Esophagus muscularis mucosa (tissue), 4 donors: ENCODE results near the gene LDB3. TPM values are rescaled to one million over a fixed set of nuclear protein-coding genes. Genes with fewer than 3 reads are reported as not detected.
A peak's percentile ranks its signal among the peaks of the same experiment; 100 is the strongest.

ENCODE experiments used
- DNase-seq: peaks from one replicate; pipeline ENCODE4 v3.0.0-alpha.2; 2017; ENCODE audit errors: extremely low spot score
- H3K27ac ChIP-seq, 4 donors: fragments of 200-600 bp; sonication (generic); replicated peaks in 1 of 4; 1 replicate in 3 of 4; 2 replicates in 1 of 4; pipeline ENCODE4 v1.5.1; 2016 to 2019; ENCODE audit warnings: mild to moderate bottlenecking in 1 of 4
- H3K27me3 ChIP-seq, 4 donors: fragments of 200-600 bp; sonication (generic); one replicate each; pipeline versions ENCODE4 v1.5.1 to v1.6.0; 2016 to 2019
- H3K36me3 ChIP-seq, 4 donors: fragments of 200-600 bp; sonication (generic); one replicate each; pipeline ENCODE4 v1.5.1; 2016 to 2019
- H3K4me1 ChIP-seq, 4 donors: fragments of 200-600 bp; sonication (generic); one replicate each; pipeline ENCODE4 v1.5.1; 2016 to 2019
- H3K4me3 ChIP-seq, 4 donors: fragments of 200-600 bp; sonication (generic); 1 replicate in 2 of 4; 2 replicates in 2 of 4; pipeline ENCODE4 v1.5.1; 2016 to 2019; ENCODE audit warnings: mild to moderate bottlenecking in 4 of 4, moderate library complexity in 1 of 4
- H3K9me3 ChIP-seq, 4 donors: fragments of 200-600 bp; sonication (generic); 1 replicate in 3 of 4; 2 replicates in 1 of 4; pipeline ENCODE4 v1.5.1; 2016 to 2019
- EP300 ChIP-seq: sonication (generic); formaldehyde crosslinking; IDR thresholded peaks from one replicate; pipeline ENCODE4 v1.6.1; 2017; ENCODE audit warnings: antibody characterized with exemption
- POLR2A ChIP-seq: fragments of 450-650 bp; IDR thresholded peaks from one replicate; pipeline ENCODE4 v1.6.1; 2017; ENCODE audit warnings: antibody characterized with exemption, moderate library complexity, mild to moderate bottlenecking, low read depth
- POLR2AphosphoS5 ChIP-seq, 2 donors: sonication (generic); formaldehyde crosslinking; IDR thresholded peaks; one replicate each; pipeline ENCODE4 v1.6.1; 2017; ENCODE audit warnings: antibody characterized with exemption in 2 of 2
- WGBS: methylation state at CpG from one replicate; pipeline ENCODE4 v1.1.5; 2018; 5-methylcytosine and 5-hydroxymethylcytosine counted together
- intact Hi-C: fragments of 100-400 bp; cut with DNase I; formaldehyde crosslinking; loops from one replicate; pipeline ENCODE4 v1.15.1; 2023
- total RNA-seq, 4 donors: library from RNA; depleted of rRNA; stranded (reverse); fragments of >200 nt; gene quantifications; one replicate each; pipeline versions ENCODE4 v1.1.0 to v1.2.1, GENCODE V29; 2016
- TF ChIP-seq, protein P1 (sequence below), 3 experiments: fragments of 200-600 bp in 2 of 3; fragments of 450-650 bp in 1 of 3; sonication (generic) in 2 of 3; IDR thresholded peaks; one replicate each; pipeline ENCODE4 v1.5.1; 2017 to 2019; ENCODE audit warnings: antibody characterized with exemption in 3 of 3, mild to moderate bottlenecking in 2 of 3, moderate library complexity in 1 of 3

LDB3 gene
- total RNA-seq, 4 donors from 2014 or later, result 12.6 to 42.3 (median 21.6) TPM

GRCh38 chr10:86682675-86683074, 14.4 kb downstream of the LDB3 start:
- Histone ChIP-seq H3K4me1 (peaks cover 84 to 99% (median 87%) of the 10 kb centered on the region in 4 donors), H3K27me3 (no peaks in the 10 kb centered on the region), H3K27ac (peak overlapping the region; percentile 84 to 91 (median 86)), H3K4me3 (no peak overlapping the region), H3K9me3 (no peaks in the 10 kb centered on the region), H3K36me3 (peaks cover 0 to 58% (median 18%) of the 10 kb centered on the region in 4 donors)
- 75% methylated on average over 2 of the region's 2 CpGs for WGBS
- TF ChIP-seq POLR2AphosphoS5 (IDR thresholded peaks at IDR 0.05) (no peak), EP300 (no peak), POLR2A (no peak)
- TF ChIP-seq, protein P1, sequence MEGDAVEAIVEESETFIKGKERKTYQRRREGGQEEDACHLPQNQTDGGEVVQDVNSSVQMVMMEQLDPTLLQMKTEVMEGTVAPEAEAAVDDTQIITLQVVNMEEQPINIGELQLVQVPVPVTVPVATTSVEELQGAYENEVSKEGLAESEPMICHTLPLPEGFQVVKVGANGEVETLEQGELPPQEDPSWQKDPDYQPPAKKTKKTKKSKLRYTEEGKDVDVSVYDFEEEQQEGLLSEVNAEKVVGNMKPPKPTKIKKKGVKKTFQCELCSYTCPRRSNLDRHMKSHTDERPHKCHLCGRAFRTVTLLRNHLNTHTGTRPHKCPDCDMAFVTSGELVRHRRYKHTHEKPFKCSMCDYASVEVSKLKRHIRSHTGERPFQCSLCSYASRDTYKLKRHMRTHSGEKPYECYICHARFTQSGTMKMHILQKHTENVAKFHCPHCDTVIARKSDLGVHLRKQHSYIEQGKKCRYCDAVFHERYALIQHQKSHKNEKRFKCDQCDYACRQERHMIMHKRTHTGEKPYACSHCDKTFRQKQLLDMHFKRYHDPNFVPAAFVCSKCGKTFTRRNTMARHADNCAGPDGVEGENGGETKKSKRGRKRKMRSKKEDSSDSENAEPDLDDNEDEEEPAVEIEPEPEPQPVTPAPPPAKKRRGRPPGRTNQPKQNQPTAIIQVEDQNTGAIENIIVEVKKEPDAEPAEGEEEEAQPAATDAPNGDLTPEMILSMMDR (IDR thresholded peaks at IDR 0.05), result no peak
- intact Hi-C loops, result loop anchor here (5.0 kb wide), 1 partner anchor 160 kb away; the partner anchor contains the start of gene WAPL
- DNase-seq, result no peak

GRCh38 chr10:86684331-86685097, 16.2 kb downstream of the LDB3 start:
- H3K36me3 ChIP-seq, result peaks cover 0 to 43% (median 17%) of the 10 kb centered on the region in 4 donors
- DNase-seq, result no peak
- H3K4me3 ChIP-seq, result no peak overlapping the region
- peak overlapping the region; percentile 84 to 91 (median 86) for H3K27ac ChIP-seq
- peaks cover 77 to 100% (median 93%) of the 10 kb centered on the region in 4 donors for H3K4me1 ChIP-seq
- no CpG with 5 or more reads among the region's 9 CpGs for WGBS
- intact Hi-C loops, result loop anchor here (5.0 kb wide), 1 partner anchor 162 kb away; the partner anchor contains the start of gene WAPL
- H3K27me3 ChIP-seq, result no peaks in the 10 kb centered on the region
- no peaks in the 10 kb centered on the region for H3K9me3 ChIP-seq
- TF ChIP-seq EP300 (no peak), POLR2A (no peak), POLR2AphosphoS5 (IDR thresholded peaks at IDR 0.05) (peak; percentile 60 to 63)
- TF ChIP-seq, protein P1 (IDR thresholded peaks at IDR 0.05), result peak; percentile 40 to 65 (median 60)

DNA sequence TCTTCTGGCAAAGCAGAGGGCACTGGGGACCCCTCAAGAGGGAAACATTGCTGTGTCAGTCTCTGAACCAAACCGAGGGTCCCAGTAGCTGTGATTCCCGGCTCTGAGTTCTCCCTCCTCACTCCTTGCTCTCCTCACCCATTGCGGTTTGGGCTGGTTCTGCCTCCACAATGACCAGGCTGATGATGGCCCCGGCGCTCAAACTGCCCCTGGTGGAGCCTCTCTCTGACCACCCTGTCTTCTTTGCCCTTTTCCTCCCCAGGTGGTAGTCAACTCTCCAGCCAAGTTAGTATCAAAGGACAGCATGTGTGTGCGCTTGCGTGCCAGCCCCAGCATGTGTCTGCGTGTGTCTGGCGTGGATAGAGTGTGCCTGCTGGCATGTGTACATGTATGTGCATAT, 17.1 kb downstream of the LDB3 start:
- peaks cover 73 to 100% (median 94%) of the 10 kb centered on the region in 4 donors for H3K4me1 ChIP-seq
- 85% methylated on average over 6 of the region's 9 CpGs for WGBS

GRCh38 chr10:86685893-86686632, 17.8 kb downstream of the LDB3 start:
- no peak for TF ChIP-seq POLR2A
- no peak for TF ChIP-seq POLR2AphosphoS5 (IDR thresholded peaks at IDR 0.05)
- TF ChIP-seq, protein P1 (IDR thresholded peaks at IDR 0.05), result no peak
- TF ChIP-seq EP300, result no peak
- Histone ChIP-seq H3K36me3 (peaks cover 0 to 32% (median 11%) of the 10 kb centered on the region in 4 donors), H3K27ac (peak overlapping the region; percentile 84 to 91 (median 86)), H3K9me3 (no peaks in the 10 kb centered on the region), H3K27me3 (no peaks in the 10 kb centered on the region), H3K4me1 (peaks cover 70 to 100% (median 94%) of the 10 kb centered on the region in 4 donors), H3K4me3 (no peak overlapping the region)
- intact Hi-C loops, result no loop called here
- 50% methylated on average over 1 of the region's 13 CpGs for WGBS
- DNase-seq, result no peak

More for the DNA sequence above, 17.1 kb downstream of the LDB3 start:
- Histone ChIP-seq H3K9me3 (no peaks in the 10 kb centered on the region), H3K4me3 (no peak overlapping the region), H3K27ac (peak overlapping the region; percentile 84 to 91 (median 86)), H3K36me3 (peaks cover 0 to 37% (median 15%) of the 10 kb centered on the region in 4 donors), H3K27me3 (no peaks in the 10 kb centered on the region)
- DNase-seq, result no peak
- TF ChIP-seq POLR2AphosphoS5 (IDR thresholded peaks at IDR 0.05) (no peak), POLR2A (no peak), EP300 (no peak)
- TF ChIP-seq, protein P1 (IDR thresholded peaks at IDR 0.05), result no peak
- intact Hi-C loops, result no loop called here
